ENCODE results near the gene TESPA1.
"Not testable (repeated sequence)": the region's sequence is repeated elsewhere in the genome, so short reads cannot be mapped to it uniquely, and the experiment has no call there.

The TESPA1 gene

GRCh38 chr12:54950071-54950727 lies 34.4 kb downstream of the TESPA1 start:
- no peak overlapping the region for H3K4me3 ChIP-seq (ENCODE audit: low read depth, low read length)
- no peak for TF ChIP-seq CTCF (IDR thresholded peaks at IDR 0.05; ENCODE audit: low read depth, low read length)

GRCh38 chr12:54949073-54949711 lies 35.4 kb downstream of the TESPA1 start:
- no peak for TF ChIP-seq CTCF (IDR thresholded peaks at IDR 0.05; ENCODE audit: low read depth, low read length)
- H3K4me3 ChIP-seq (ENCODE audit: low read depth, low read length): no peak overlapping the region
- DNase-seq (ENCODE audit: low read depth, low spot score): no peak
- in situ Hi-C loops (cut with HindIII; ENCODE audit: low sequenced_read_pairs): no loop called here

More at GRCh38 chr12:54950071-54950727, 34.4 kb downstream of the TESPA1 start:
- in situ Hi-C loops (cut with HindIII; ENCODE audit: low sequenced_read_pairs): no loop called here
- no peak for DNase-seq (ENCODE audit: low read depth, low spot score)

GRCh38 chr12:54948171-54948570 lies 36.4 kb downstream of the TESPA1 start:
- no peak for DNase-seq (ENCODE audit: low read depth, low spot score)
- in situ Hi-C loops (cut with HindIII; ENCODE audit: low sequenced_read_pairs): no loop called here
- H3K4me3 ChIP-seq (ENCODE audit: low read depth, low read length): no peak overlapping the region
- no peak for TF ChIP-seq CTCF (IDR thresholded peaks at IDR 0.05; ENCODE audit: low read depth, low read length)

GRCh38 chr12:54945082-54945481 lies 39.5 kb downstream of the TESPA1 start:
- no peak for TF ChIP-seq CTCF (IDR thresholded peaks at IDR 0.05; ENCODE audit: low read depth, low read length)
- H3K4me3 ChIP-seq (ENCODE audit: low read depth, low read length): no peak overlapping the region
- in situ Hi-C loops (cut with HindIII; ENCODE audit: low sequenced_read_pairs): no loop called here
- no peak for DNase-seq (ENCODE audit: low read depth, low spot score)

- in situ Hi-C loops (cut with HindIII; ENCODE audit: low sequenced_read_pairs); H3K4me3 ChIP-seq (ENCODE audit: low read depth, low read length); DNase-seq (ENCODE audit: low read depth, low spot score): not testable (repeated sequence)
These were observed 41.3 kb downstream of the TESPA1 start for GRCh38 chr12:54943292-54943691.

- in situ Hi-C loops (cut with HindIII; ENCODE audit: low sequenced_read_pairs): no loop called here
- DNase-seq (ENCODE audit: low read depth, low spot score): no peak
- TF ChIP-seq CTCF (IDR thresholded peaks at IDR 0.05; ENCODE audit: low read depth, low read length): no peak
- H3K4me3 ChIP-seq (ENCODE audit: low read depth, low read length): no peak overlapping the region
These were observed 42.9 kb downstream of the TESPA1 start for GRCh38 chr12:54941659-54942058.

- DNase-seq (ENCODE audit: low read depth, low spot score): no peak
- TF ChIP-seq CTCF (IDR thresholded peaks at IDR 0.05; ENCODE audit: low read depth, low read length): no peak
- in situ Hi-C loops (cut with HindIII; ENCODE audit: low sequenced_read_pairs): no loop called here
- H3K4me3 ChIP-seq (ENCODE audit: low read depth, low read length): no peak overlapping the region
These were observed 43.7 kb downstream of the TESPA1 start for GRCh38 chr12:54940727-54941315.
